ENCODE data around the gene USP47. TPM values are rescaled to one million over a fixed set of nuclear protein-coding genes. Genes with fewer than 3 reads are reported as not detected.
"Not testable (repeated sequence)": the region's sequence is repeated elsewhere in the genome, so short reads cannot be mapped to it uniquely, and the experiment has no call there.

Gene USP47
- total RNA-seq, 1 donor from 2014 or later, result 107 TPM

- no peak for DNase-seq (ENCODE audit: low read depth)
Observed at GRCh38 chr11:11822946-11823345, 18.8 kb upstream of the USP47 start.

- DNase-seq (ENCODE audit: low read depth), result no peak
Observed at GRCh38 chr11:11826260-11826659, 15.5 kb upstream of the USP47 start.

GRCh38 chr11:11827272-11827671 is 14.5 kb upstream of the USP47 start:
- no peak for DNase-seq (ENCODE audit: low read depth)

GRCh38 chr11:11831406-11831805 is 10.4 kb upstream of the USP47 start:
- not testable (repeated sequence) for DNase-seq (ENCODE audit: low read depth)

GRCh38 chr11:11836676-11837231 is 5.0 kb upstream of the USP47 start:
- DNase-seq (ENCODE audit: low read depth), result no peak

- no peak for DNase-seq (ENCODE audit: low read depth)
Observed at GRCh38 chr11:11839718-11840117, 2.1 kb upstream of the USP47 start.

GRCh38 chr11:11841116-11841722 is 553 bp upstream of the USP47 start:
- DNase-seq (ENCODE audit: low read depth), result peak; percentile 24

- peak; percentile 84 for DNase-seq (ENCODE audit: low read depth)
Observed at GRCh38 chr11:11842421-11843008, 743 bp downstream of the USP47 start.

GRCh38 chr11:11843211-11843621 is 1.4 kb downstream of the USP47 start:
- peak; percentile 95 for DNase-seq (ENCODE audit: low read depth)

GRCh38 chr11:11843642-11844041 is 1.9 kb downstream of the USP47 start:
- no peak for DNase-seq (ENCODE audit: low read depth)

GRCh38 chr11:11844272-11844671 is 2.5 kb downstream of the USP47 start:
- no peak for DNase-seq (ENCODE audit: low read depth)

- DNase-seq (ENCODE audit: low read depth), result peak; percentile 37
Observed at GRCh38 chr11:11845071-11845470, 3.3 kb downstream of the USP47 start.

- DNase-seq (ENCODE audit: low read depth), result no peak
Observed at GRCh38 chr11:11845551-11845950, 3.8 kb downstream of the USP47 start.

GRCh38 chr11:11847082-11847481 is 5.3 kb downstream of the USP47 start:
- DNase-seq (ENCODE audit: low read depth), result no peak

- peak; percentile 72 for DNase-seq (ENCODE audit: low read depth)
Observed at GRCh38 chr11:11848891-11849746, 7.3 kb downstream of the USP47 start.

GRCh38 chr11:11850668-11851067 is 8.9 kb downstream of the USP47 start:
- DNase-seq (ENCODE audit: low read depth), result no peak

GRCh38 chr11:11856638-11857037 is 14.9 kb downstream of the USP47 start:
- peak; percentile 80 for DNase-seq (ENCODE audit: low read depth)

GRCh38 chr11:11857769-11858168 is 16.0 kb downstream of the USP47 start:
- DNase-seq (ENCODE audit: low read depth), result no peak

GRCh38 chr11:11858676-11859075 is 16.9 kb downstream of the USP47 start:
- DNase-seq (ENCODE audit: low read depth), result no peak

- no peak for DNase-seq (ENCODE audit: low read depth)
Observed at GRCh38 chr11:11860103-11860979, 18.6 kb downstream of the USP47 start.

GRCh38 chr11:11862999-11863398 is 21.2 kb downstream of the USP47 start:
- DNase-seq (ENCODE audit: low read depth), result no peak

- DNase-seq (ENCODE audit: low read depth), result no peak
Observed at GRCh38 chr11:11864332-11864731, 22.6 kb downstream of the USP47 start.
